B cell (primary cell): ENCODE data around the gene AURKAIP1. TPM values are rescaled to one million over a fixed set of nuclear protein-coding genes. Genes with fewer than 3 reads are reported as not detected.

Experiments used
- ATAC-seq: fragments of 200-7000 bp; cut with Tn5 transposase; one replicate; pipeline ENCODE4 v1.10.0; 2021; ENCODE audit warnings: low read depth, mild to moderate bottlenecking, moderate number of reproducible peaks, moderate library complexity
- CTCF ChIA-PET: fragments of 350-600 bp; sonication (Branson Sonifier 250); formaldehyde crosslinking; loops from one replicate; lab custom pipeline; 2021; ENCODE audit warnings: antibody characterized with exemption, inconsistent platforms; lab: Charles Lee
- POLR2A ChIA-PET: fragments of 350-600 bp; sonication (Branson Sonifier 250); formaldehyde crosslinking; loops from one replicate; lab custom pipeline; 2021; ENCODE audit warnings: antibody characterized with exemption; lab: Charles Lee
- DNase-seq: peaks from one replicate; pipeline ENCODE4 v3.0.0; 2013
- H2AFZ ChIP-seq: 2 replicates; pipeline ENCODE4 v1.6.1; 2012; ENCODE audit warnings: mild to moderate bottlenecking, low read depth, low read length; ENCODE audit not compliant: insufficient read depth, poor library complexity, severe bottlenecking
- H3K27ac ChIP-seq, 2 donors: 1 replicate in 1 of 2; 2 replicates in 1 of 2; pipeline ENCODE4 v1.5.1; 2012 to 2013; ENCODE audit warnings: low read length in 2 of 2, mild to moderate bottlenecking in 2 of 2, moderate library complexity in 1 of 2
- H3K27me3 ChIP-seq, 4 experiments: fragments of 200-600 bp in 1 of 4; sonication (generic) in 1 of 4; replicated peaks in 1 of 4; 1 replicate in 2 of 4; 2 replicates in 2 of 4; pipeline versions ENCODE4 v1.6.1 to v1.7.0; 2013 to 2016; ENCODE audit warnings: low read length in 3 of 4, mild to moderate bottlenecking in 2 of 4, mixed read lengths in 1 of 4, moderate library complexity in 1 of 4; ENCODE audit not compliant: insufficient read depth in 4 of 4, control insufficient read depth in 3 of 4; ENCODE audit errors: control extremely low read depth in 1 of 4
- H3K36me3 ChIP-seq, 2 experiments: replicated peaks in 1 of 2; 1 replicate in 1 of 2; 2 replicates in 1 of 2; pipeline versions ENCODE4 v1.6.1 to v1.7.1; 2013; ENCODE audit warnings: low read length in 1 of 2; ENCODE audit not compliant: insufficient read depth in 2 of 2, control insufficient read depth in 1 of 2; ENCODE audit errors: control extremely low read depth in 1 of 2, extremely low read depth in 1 of 2
- H3K4me1 ChIP-seq, 2 donors: fragments of 200-600 bp in 1 of 2; sonication (generic) in 1 of 2; 1 replicate in 1 of 2; 2 replicates in 1 of 2; pipeline versions ENCODE4 v1.5.1 to v1.6.1; 2013 to 2017; ENCODE audit warnings: low read length in 2 of 2; ENCODE audit not compliant: control insufficient read depth in 2 of 2, insufficient read depth in 2 of 2
- H3K4me2 ChIP-seq: replicated peaks from 2 replicates; pipeline ENCODE3; 2012; ENCODE audit warnings: mild to moderate bottlenecking, low read depth, low read length; ENCODE audit not compliant: poor library complexity, severe bottlenecking
- H3K4me3 ChIP-seq, 5 experiments: fragments of 200-600 bp in 1 of 5; sonication (generic) in 1 of 5; 1 replicate in 3 of 5; 2 replicates in 2 of 5; pipeline versions ENCODE4 v1.5.1 to v1.7.0; 2011 to 2016; ENCODE audit warnings: low read length in 4 of 5, mild to moderate bottlenecking in 4 of 5, low read depth in 2 of 5, control low read depth in 1 of 5, moderate library complexity in 1 of 5; ENCODE audit not compliant: insufficient read depth in 1 of 5; ENCODE audit errors: control extremely low read depth in 1 of 5, extremely low read depth in 1 of 5
- H3K79me2 ChIP-seq: fragments of 200-600 bp; sonication (generic); one replicate; pipeline ENCODE4 v1.6.0; 2016; ENCODE audit warnings: low read length; ENCODE audit not compliant: control insufficient read depth, insufficient read depth
- H3K9ac ChIP-seq: fragments of 200-600 bp; sonication (generic); 2 replicates; pipeline ENCODE4 v1.6.1; 2017; ENCODE audit warnings: mild to moderate bottlenecking, low read length, moderate library complexity
- H3K9me3 ChIP-seq, 3 donors: one replicate each; pipeline versions ENCODE4 v1.6.1 to v1.7.1; 2013; ENCODE audit warnings: low read length in 2 of 3; ENCODE audit not compliant: control insufficient read depth in 2 of 3, insufficient read depth in 1 of 3; ENCODE audit errors: control extremely low read depth in 1 of 3
- H4K20me1 ChIP-seq: 2 replicates; pipeline ENCODE4 v1.6.0; 2012; ENCODE audit warnings: mild to moderate bottlenecking, low read length; ENCODE audit not compliant: insufficient read depth, control insufficient read depth, poor library complexity, severe bottlenecking
- H3K27ac Mint-ChIP-seq: one replicate; pipeline ENCODE4 v1.8.0; 2021; ENCODE audit warnings: mixed read lengths
- H3K27me3 Mint-ChIP-seq: one replicate; pipeline ENCODE4 v1.8.0; 2021; ENCODE audit warnings: mixed read lengths
- H3K4me1 Mint-ChIP-seq: one replicate; pipeline ENCODE4 v1.8.0; 2021; ENCODE audit warnings: mixed read lengths
- H3K4me3 Mint-ChIP-seq: one replicate; pipeline ENCODE4 v1.8.0; 2021; ENCODE audit warnings: mixed read lengths
- H3K9me3 Mint-ChIP-seq: one replicate; pipeline ENCODE4 v1.8.0; 2022; ENCODE audit warnings: mixed read lengths; ENCODE audit not compliant: insufficient read depth
- CTCF ChIP-seq: fragments of 200-600 bp; IDR thresholded peaks from one replicate; pipeline ENCODE4 v1.8.0; 2022; ENCODE audit warnings: antibody characterized with exemption, mild to moderate bottlenecking
- EZH2 ChIP-seq: IDR thresholded peaks from 2 replicates; pipeline ENCODE4 v1.6.1; 2012; ENCODE audit warnings: borderline replicate concordance, low read depth, mild to moderate bottlenecking, moderate library complexity, low read length; ENCODE audit not compliant: insufficient read depth, poor library complexity, severe bottlenecking
- whole genome bisulfite sequencing: methylation state at CpG from one replicate; pipeline ENCODE4 v1.1.5; 2013; ENCODE audit warnings: missing lambda C conversion rate; ENCODE audit not compliant: insufficient coverage; 5-methylcytosine and 5-hydroxymethylcytosine counted together
- intact Hi-C: fragments of 100-400 bp; cut with micrococcal nuclease; formaldehyde crosslinking; loops from one replicate; pipeline ENCODE4 v1.10.0; 2022
- polyA plus RNA-seq: library from polyadenylated mRNA; depleted of rRNA; stranded (reverse); fragments of >200 nt; gene quantifications from 2 replicates; pipeline ENCODE4 v1.2.3, GENCODE V29; 2012
- total RNA-seq, 2 donors: library from RNA; stranded (reverse); fragments of 120-200 nt in 1 of 2; gene quantifications; 1 replicate in 1 of 2; 2 replicates in 1 of 2; pipeline versions ENCODE4 v1.2.3 to v1.2.4, GENCODE V29; 2013 to 2022

The AURKAIP1 gene
- total and polyA plus RNA-seq, 2 donors (not counting 1 experiment from before 2014, with no cell fraction given): 61.1 to 61.7 TPM

GRCh38 chr1:1327291-1327690 is 47.7 kb downstream of the AURKAIP1 start:
- peaks cover 0 to 16% (median 0%) of the 10 kb centered on the region in 3 donors for H3K9me3 ChIP-seq
- H3K9ac ChIP-seq: no peak overlapping the region
- H3K27me3 ChIP-seq: no peaks in the 10 kb centered on the region
- peaks cover 25% of the 10 kb centered on the region for H3K4me1 Mint-ChIP-seq
- ChIA-PET POLR2A (no interaction called here), CTCF (no interaction called here)
- WGBS: 94% methylated on average over 40 of the region's 40 CpGs
- DNase-seq (no peak), ATAC-seq (no peak)
- H4K20me1 ChIP-seq: peaks cover 25% of the 10 kb centered on the region
- H3K27ac ChIP-seq: no peak overlapping the region
- TF ChIP-seq CTCF (no peak), EZH2 (no peak)
- no peaks in the 10 kb centered on the region for H3K27me3 Mint-ChIP-seq
- H3K4me1 ChIP-seq: peaks cover 20 to 41% of the 10 kb centered on the region in 2 donors
- H3K27ac Mint-ChIP-seq: no peak overlapping the region
- no peak overlapping the region for H3K4me3 ChIP-seq
- peaks cover 0 to 4% of the 10 kb centered on the region in 2 experiments for H3K36me3 ChIP-seq
- intact Hi-C loops: no loop called here
- no peak overlapping the region for H3K4me2 ChIP-seq
- peak overlapping the region; percentile 34 for H3K4me3 Mint-ChIP-seq
- H3K9me3 Mint-ChIP-seq: no peaks in the 10 kb centered on the region
- peaks cover 30% of the 10 kb centered on the region for H3K79me2 ChIP-seq
- no peak overlapping the region for H2AFZ ChIP-seq

GRCh38 chr1:1326075-1326605 is 48.9 kb downstream of the AURKAIP1 start:
- intact Hi-C loops: no loop called here
- no peaks in the 10 kb centered on the region for H3K27me3 ChIP-seq
- Mint-ChIP-seq H3K9me3 (no peaks in the 10 kb centered on the region), H3K4me1 (peaks cover 33% of the 10 kb centered on the region), H3K27me3 (no peaks in the 10 kb centered on the region), H3K27ac (peak overlapping the region; percentile 20), H3K4me3 (peak overlapping the region; percentile 76)
- H3K27ac ChIP-seq: no peak overlapping the region
- ChIA-PET POLR2A (interaction anchor here (0.5 kb wide), 1 partner anchor 292 kb away, joined by 11 read pairs; no protein-coding TSS in a partner anchor), CTCF (no interaction called here)
- peak overlapping the region; percentile 95 for H3K9ac ChIP-seq
- no peak for TF ChIP-seq CTCF
- no peak for TF ChIP-seq EZH2
- H3K4me2 ChIP-seq: peak overlapping the region; percentile 99
- H3K9me3 ChIP-seq: peaks cover 0 to 15% (median 0%) of the 10 kb centered on the region in 3 donors
- DNase-seq (no peak), ATAC-seq (no peak)
- WGBS: 92% methylated on average over 6 of the region's 8 CpGs
- no peak overlapping the region for H3K4me3 ChIP-seq
- H3K4me1 ChIP-seq: peaks cover 20 to 44% of the 10 kb centered on the region in 2 donors
- H4K20me1 ChIP-seq: peaks cover 37% of the 10 kb centered on the region
- peaks cover 42% of the 10 kb centered on the region for H3K79me2 ChIP-seq
- H2AFZ ChIP-seq: no peak overlapping the region
- peaks cover 0 to 4% of the 10 kb centered on the region in 2 experiments for H3K36me3 ChIP-seq
